ENCODE measurements around the gene LSR. TPM values are rescaled to one million over a fixed set of nuclear protein-coding genes. Genes with fewer than 3 reads are reported as not detected.

Gene LSR
- total and polyA plus RNA-seq, 2 experiments from 2014 or later = 40.1 to 91.9 TPM

DNA sequence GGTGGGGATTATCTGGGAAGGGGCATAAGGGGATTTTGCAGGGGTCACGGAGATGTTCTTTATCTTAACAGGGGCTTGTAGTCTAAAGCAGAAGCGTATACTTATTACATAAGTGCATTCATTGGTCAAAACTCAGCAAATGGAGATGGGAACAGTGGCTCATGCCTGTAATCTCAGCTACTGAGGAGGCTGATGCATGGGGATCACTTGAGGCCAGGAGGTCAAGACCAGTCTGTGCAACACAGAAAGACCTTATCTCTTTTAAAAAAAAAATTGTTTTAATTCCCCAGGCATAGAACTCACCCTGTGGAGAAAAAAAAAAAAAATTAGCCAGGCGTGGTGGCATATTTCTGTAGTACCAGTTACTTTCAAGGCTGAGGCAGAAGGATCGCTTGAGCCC lies 39.2 kb upstream of the LSR start:
- Histone ChIP-seq H3K4me3 (no peak overlapping the region), H3K36me3 (no peaks in the 10 kb centered on the region), H3K4me1 (ENCODE audit: low read depth) (no peaks in the 10 kb centered on the region), H3K9me3 (ENCODE audit: low read depth) (no peaks in the 10 kb centered on the region), H3K27ac (no peak overlapping the region), H3K27me3 (no peaks in the 10 kb centered on the region)
- no peak for DNase-seq (ENCODE audit: low read depth in 1 of 2, low spot score in 1 of 2)
- TF ChIP-seq, protein P1, sequence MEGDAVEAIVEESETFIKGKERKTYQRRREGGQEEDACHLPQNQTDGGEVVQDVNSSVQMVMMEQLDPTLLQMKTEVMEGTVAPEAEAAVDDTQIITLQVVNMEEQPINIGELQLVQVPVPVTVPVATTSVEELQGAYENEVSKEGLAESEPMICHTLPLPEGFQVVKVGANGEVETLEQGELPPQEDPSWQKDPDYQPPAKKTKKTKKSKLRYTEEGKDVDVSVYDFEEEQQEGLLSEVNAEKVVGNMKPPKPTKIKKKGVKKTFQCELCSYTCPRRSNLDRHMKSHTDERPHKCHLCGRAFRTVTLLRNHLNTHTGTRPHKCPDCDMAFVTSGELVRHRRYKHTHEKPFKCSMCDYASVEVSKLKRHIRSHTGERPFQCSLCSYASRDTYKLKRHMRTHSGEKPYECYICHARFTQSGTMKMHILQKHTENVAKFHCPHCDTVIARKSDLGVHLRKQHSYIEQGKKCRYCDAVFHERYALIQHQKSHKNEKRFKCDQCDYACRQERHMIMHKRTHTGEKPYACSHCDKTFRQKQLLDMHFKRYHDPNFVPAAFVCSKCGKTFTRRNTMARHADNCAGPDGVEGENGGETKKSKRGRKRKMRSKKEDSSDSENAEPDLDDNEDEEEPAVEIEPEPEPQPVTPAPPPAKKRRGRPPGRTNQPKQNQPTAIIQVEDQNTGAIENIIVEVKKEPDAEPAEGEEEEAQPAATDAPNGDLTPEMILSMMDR (IDR thresholded peaks at IDR 0.05; ENCODE audit: low read depth, low read length) = no peak

GRCh38 chr19:35211545-35212230 lies 37.1 kb upstream of the LSR start:
- Histone ChIP-seq H3K9me3 (ENCODE audit: low read depth) (no peaks in the 10 kb centered on the region), H3K27me3 (no peaks in the 10 kb centered on the region), H3K4me1 (ENCODE audit: low read depth) (no peaks in the 10 kb centered on the region), H3K36me3 (no peaks in the 10 kb centered on the region), H3K4me3 (no peak overlapping the region), H3K27ac (no peak overlapping the region)
- no peak for DNase-seq (ENCODE audit: low read depth in 1 of 2, low spot score in 1 of 2)
- TF ChIP-seq, protein P1 (IDR thresholded peaks at IDR 0.05; ENCODE audit: low read depth, low read length) = no peak

- TF ChIP-seq, protein P1 (IDR thresholded peaks at IDR 0.05; ENCODE audit: low read depth, low read length) = no peak
- no peak for DNase-seq (ENCODE audit: low read depth in 1 of 2, low spot score in 1 of 2)
- no peaks in the 10 kb centered on the region for H3K4me1 ChIP-seq (ENCODE audit: low read depth)
- no peak overlapping the region for H3K27ac ChIP-seq
- H3K4me3 ChIP-seq = no peak overlapping the region
- H3K36me3 ChIP-seq = no peaks in the 10 kb centered on the region
- no peaks in the 10 kb centered on the region for H3K9me3 ChIP-seq (ENCODE audit: low read depth)
- H3K27me3 ChIP-seq = no peaks in the 10 kb centered on the region
Observed at GRCh38 chr19:35212241-35212640, 36.6 kb upstream of the LSR start.

- DNase-seq (ENCODE audit: low read depth in 1 of 2, low spot score in 1 of 2) = peak in 1 of 2 donors; percentile 91
- H3K4me3 ChIP-seq = no peak overlapping the region
- H3K4me1 ChIP-seq (ENCODE audit: low read depth) = no peaks in the 10 kb centered on the region
- TF ChIP-seq, protein P1 (IDR thresholded peaks at IDR 0.05; ENCODE audit: low read depth, low read length) = no peak
- no peak overlapping the region for H3K27ac ChIP-seq
- H3K9me3 ChIP-seq (ENCODE audit: low read depth) = no peaks in the 10 kb centered on the region
- H3K27me3 ChIP-seq = no peaks in the 10 kb centered on the region
- no peaks in the 10 kb centered on the region for H3K36me3 ChIP-seq
Observed at GRCh38 chr19:35213663-35214632, 34.9 kb upstream of the LSR start.

DNA sequence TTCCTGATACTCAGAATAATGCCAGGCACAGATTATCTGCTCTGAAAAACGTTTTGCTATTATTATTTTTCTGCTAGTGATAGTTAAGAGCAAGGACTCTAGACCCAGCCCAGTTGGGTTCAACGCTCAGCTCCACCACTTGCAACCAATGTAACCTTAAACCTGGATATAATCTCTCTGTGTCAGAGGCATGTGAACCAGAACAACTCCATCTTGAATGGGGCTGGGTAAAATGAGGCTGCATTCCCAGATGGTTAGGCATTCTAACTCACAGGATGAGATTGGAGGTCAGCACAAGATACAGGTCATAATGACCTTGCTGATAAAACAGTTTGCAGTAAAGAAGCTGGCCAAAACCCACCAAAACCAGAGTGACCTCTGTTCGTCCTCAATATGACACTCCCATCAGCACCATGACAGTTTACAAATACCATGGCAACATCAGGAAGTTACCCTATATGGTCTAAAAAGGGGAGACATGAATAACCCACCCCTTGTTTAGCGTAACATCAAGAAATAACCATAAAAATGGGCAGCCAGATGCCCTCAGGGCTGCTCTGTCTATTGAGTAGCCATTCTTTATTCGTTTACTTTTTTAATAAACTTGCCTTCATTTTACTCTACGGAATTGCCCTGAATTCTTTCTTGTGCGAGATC lies 33.9 kb upstream of the LSR start:
- H3K9me3 ChIP-seq (ENCODE audit: low read depth) = no peaks in the 10 kb centered on the region
- TF ChIP-seq, protein P1 (IDR thresholded peaks at IDR 0.05; ENCODE audit: low read depth, low read length) = no peak
- H3K27ac ChIP-seq = no peak overlapping the region
- H3K27me3 ChIP-seq = no peaks in the 10 kb centered on the region
- H3K36me3 ChIP-seq = no peaks in the 10 kb centered on the region
- H3K4me3 ChIP-seq = no peak overlapping the region
- no peak for DNase-seq (ENCODE audit: low read depth in 1 of 2, low spot score in 1 of 2)
- H3K4me1 ChIP-seq (ENCODE audit: low read depth) = no peaks in the 10 kb centered on the region

Data from cardiac muscle cell (in vitro differentiated cells and primary cell).